K562 (cell line): ENCODE data around the gene SACM1L. TPM values are rescaled to one million over a fixed set of nuclear protein-coding genes. Genes with fewer than 3 reads are reported as not detected.

ENCODE experiments used
- ARID4B ChIP-seq: sonication (generic); formaldehyde crosslinking; IDR thresholded peaks from 2 replicates; pipeline ENCODE4 v1.8.0; 2022; ENCODE audit warnings: mild to moderate bottlenecking, missing genetic modification reagents
- ELF1 ChIP-seq: fragments of 200-800 bp; sonication (Bioruptor generic); IDR thresholded peaks from 2 replicates; pipeline ENCODE4 v1.6.1; 2016; ENCODE audit warnings: missing genetic modification characterization, missing compliant biosample characterization
- GTF3C2 ChIP-seq: IDR thresholded peaks from 3 replicates; pipeline ENCODE4 v1.6.1; 2011; ENCODE audit warnings: borderline replicate concordance, mild to moderate bottlenecking, moderate library complexity; ENCODE audit not compliant: insufficient read length; ENCODE audit errors: extremely low read depth
- HMGN3 ChIP-seq: IDR thresholded peaks from 2 replicates; pipeline ENCODE4 v1.6.1; 2011; ENCODE audit warnings: borderline replicate concordance, low read depth, mild to moderate bottlenecking, mixed read lengths, low read length; ENCODE audit not compliant: insufficient read length; ENCODE audit errors: extremely low read depth
- MTA3 ChIP-seq: fragments of 450-650 bp; formaldehyde crosslinking; IDR thresholded peaks from 2 replicates; pipeline ENCODE4 v1.6.1; 2017; ENCODE audit warnings: mild to moderate bottlenecking, borderline replicate concordance
- RBBP5 ChIP-seq: fragments of 200-600 bp; sonication (generic); IDR thresholded peaks from 2 replicates; pipeline ENCODE4 v1.6.1; 2012; ENCODE audit warnings: borderline replicate concordance, mild to moderate bottlenecking, low read length, control low read depth, inconsistent platforms; ENCODE audit not compliant: insufficient read depth, poor library complexity, severe bottlenecking
- RBM17 ChIP-seq: fragments of 200-400 bp; formaldehyde crosslinking; IDR thresholded peaks from 2 replicates; pipeline ENCODE4 v1.6.1; 2017; ENCODE audit warnings: low read depth, mild to moderate bottlenecking, low read length, borderline replicate concordance
- TAF7 ChIP-seq: fragments of 450-650 bp; IDR thresholded peaks from 2 replicates; pipeline ENCODE4 v1.6.1; 2016; ENCODE audit warnings: missing genetic modification characterization, missing compliant biosample characterization
- TFAP4 ChIP-seq: sonication (generic); formaldehyde crosslinking; IDR thresholded peaks from 2 replicates; pipeline ENCODE4 v1.8.0; 2022; ENCODE audit warnings: missing genetic modification reagents, mild to moderate bottlenecking, moderate library complexity, borderline replicate concordance
- ZBTB12 ChIP-seq: fragments of 250-450 bp; sonication (Bioruptor Pico); IDR thresholded peaks from 2 replicates; pipeline ENCODE4 v1.4.0; 2020
- ZKSCAN3 ChIP-seq: fragments of 250-450 bp; sonication (Bioruptor Pico); IDR thresholded peaks from 2 replicates; pipeline ENCODE4 v1.4.0; 2020
- polyA plus RNA-seq, 8 experiments: library from polyadenylated mRNA; depleted of rRNA in 4 of 8; stranded (reverse) in 5 of 8; unstranded in 3 of 8; fragments of >200 nt; fragmentation: Nextera tagmentation in 2 of 8; fragmentation: Illumina TruSeq in 1 of 8; extraction: Ambion mirVana in 2 of 8; extraction: Trizol in 1 of 8; gene quantifications; 2 replicates each; pipeline versions ENCODE4 v1.2.1 to v1.2.3, GENCODE V29; 2011 to 2014; ENCODE audit warnings: inconsistent platforms in 1 of 8, missing spikeins in 1 of 8
- total RNA-seq, 7 experiments: library from RNA; depleted of rRNA in 6 of 7; stranded (reverse); fragments of >200 nt in 6 of 7; fragmentation: Illumina TruSeq in 2 of 7; extraction: Trizol in 2 of 7; gene quantifications; 2 replicates each; pipeline versions ENCODE4 v1.2.1 to v1.2.3, GENCODE V29; 2011 to 2021; ENCODE audit warnings: low replicate concordance in 1 of 7
- TF ChIP-seq, protein P1 (sequence below): sonication (generic); formaldehyde crosslinking; IDR thresholded peaks from 2 replicates; pipeline ENCODE4 v1.9.0; 2022; ENCODE audit warnings: mild to moderate bottlenecking, missing genetic modification reagents
- TF ChIP-seq, protein P2 (sequence below): fragments of 450-650 bp; IDR thresholded peaks from one replicate; pipeline ENCODE4 v1.6.1; 2018; ENCODE audit warnings: mild to moderate bottlenecking, moderate library complexity; ENCODE audit not compliant: partially characterized antibody

Gene SACM1L
- total and polyA plus RNA-seq, 9 of the 15 experiments (the other 6 are each of a cell fraction or from before 2014, with no cell fraction given): 25.7 to 67.2 (median 40.3) TPM

DNA sequence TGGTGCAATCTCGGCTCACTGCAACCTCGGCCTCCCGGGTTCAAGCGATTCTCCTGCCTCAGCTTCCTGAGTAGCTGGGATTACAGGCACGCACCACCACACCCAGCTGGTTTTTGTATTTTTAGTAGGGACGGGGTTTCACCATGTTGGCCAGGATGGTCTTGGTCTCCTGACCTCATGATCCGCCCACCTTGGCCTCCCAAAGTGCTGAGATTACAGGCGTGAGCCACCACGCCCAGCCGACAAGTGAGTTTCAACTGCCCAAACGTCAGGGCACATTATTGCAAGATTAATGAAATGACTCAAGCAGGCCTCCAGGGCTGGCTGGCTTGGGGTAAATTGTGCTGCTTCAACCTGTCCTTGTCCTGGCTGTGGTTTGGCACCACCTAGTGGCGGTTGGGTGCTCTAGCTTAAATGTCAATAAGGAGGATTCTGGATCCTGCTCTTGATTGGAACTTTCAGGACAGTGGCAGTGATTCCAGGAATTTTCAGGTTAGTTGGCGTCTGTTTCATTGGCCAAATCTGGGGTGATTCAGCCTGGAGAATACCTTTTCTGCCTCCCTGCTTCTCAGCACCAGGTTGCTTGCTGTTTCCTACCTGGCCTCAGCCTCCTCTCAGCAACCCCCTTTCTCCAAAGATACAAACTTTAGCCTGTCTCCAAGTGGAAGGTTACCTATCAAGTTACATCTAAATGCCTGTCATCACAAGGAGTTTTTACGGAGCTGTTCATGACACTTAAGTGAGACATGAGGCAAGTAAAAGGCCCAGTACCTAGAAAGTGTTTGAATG lies 32.4 kb upstream of the SACM1L start (continued):
- TF ChIP-seq, protein P1, sequence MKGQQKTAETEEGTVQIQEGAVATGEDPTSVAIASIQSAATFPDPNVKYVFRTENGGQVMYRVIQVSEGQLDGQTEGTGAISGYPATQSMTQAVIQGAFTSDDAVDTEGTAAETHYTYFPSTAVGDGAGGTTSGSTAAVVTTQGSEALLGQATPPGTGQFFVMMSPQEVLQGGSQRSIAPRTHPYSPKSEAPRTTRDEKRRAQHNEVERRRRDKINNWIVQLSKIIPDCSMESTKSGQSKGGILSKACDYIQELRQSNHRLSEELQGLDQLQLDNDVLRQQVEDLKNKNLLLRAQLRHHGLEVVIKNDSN (CRISPR knock-in tag): peak; percentile 40; the same call in 1 of the 2 replicates
- TF ChIP-seq, protein P2, sequence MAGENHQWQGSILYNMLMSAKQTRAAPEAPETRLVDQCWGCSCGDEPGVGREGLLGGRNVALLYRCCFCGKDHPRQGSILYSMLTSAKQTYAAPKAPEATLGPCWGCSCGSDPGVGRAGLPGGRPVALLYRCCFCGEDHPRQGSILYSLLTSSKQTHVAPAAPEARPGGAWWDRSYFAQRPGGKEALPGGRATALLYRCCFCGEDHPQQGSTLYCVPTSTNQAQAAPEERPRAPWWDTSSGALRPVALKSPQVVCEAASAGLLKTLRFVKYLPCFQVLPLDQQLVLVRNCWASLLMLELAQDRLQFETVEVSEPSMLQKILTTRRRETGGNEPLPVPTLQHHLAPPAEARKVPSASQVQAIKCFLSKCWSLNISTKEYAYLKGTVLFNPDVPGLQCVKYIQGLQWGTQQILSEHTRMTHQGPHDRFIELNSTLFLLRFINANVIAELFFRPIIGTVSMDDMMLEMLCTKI: no peak
- TF ChIP-seq HMGN3 (no peak), RBM17 (no peak), ELF1 (tag) (no peak), GTF3C2 (no peak), TAF7 (tag) (no peak), RBBP5 (no peak), MTA3 (peak; percentile 45; the same call in 1 of the 2 replicates), ZKSCAN3 (no peak), ZBTB12 (CRISPR knock-in tag) (no peak), TFAP4 (peak; percentile 57; the same call in 1 of the 2 replicates), ARID4B (CRISPR knock-in tag) (no peak)
